ENCODE results near the gene OTULIN.

The OTULIN gene

GRCh38 chr5:14664270-14665100 is at the start of gene OTULIN (continued):
- TF ChIP-seq TSHZ1 (tag by site-specific recombination; IDR thresholded peaks at IDR 0.05; ENCODE audit: borderline replicate concordance) = no peak
- TF ChIP-seq ZNF280D (tag by site-specific recombination; IDR thresholded peaks at IDR 0.05) = peak; percentile 89
- TF ChIP-seq ZEB2 (tag by site-specific recombination; IDR thresholded peaks at IDR 0.05) = peak; percentile 91
- TF ChIP-seq ZNF23 (tag by site-specific recombination; IDR thresholded peaks at IDR 0.05; ENCODE audit: borderline replicate concordance) = no peak; the same call in 1 of the 2 replicates
- no peak for TF ChIP-seq ZNF830 (tag by site-specific recombination; IDR thresholded peaks at IDR 0.05; ENCODE audit: low read depth)
- TF ChIP-seq ZNF514 (tag by site-specific recombination; IDR thresholded peaks at IDR 0.05) = no peak
- peak; percentile 63; the same call in 1 of the 2 replicates for TF ChIP-seq ZNF596 (tag by site-specific recombination; IDR thresholded peaks at IDR 0.05)
- no peak for TF ChIP-seq HOXD13 (CRISPR knock-in tag; IDR thresholded peaks at IDR 0.05; ENCODE audit: borderline replicate concordance)
- 0 out of 2 replicates have a peak, but pooled peaks have one; percentile 47 for TF ChIP-seq ZBTB21 (tag by site-specific recombination; IDR thresholded peaks at IDR 0.05)
- peak; percentile 64; the same call in 1 of the 2 replicates for TF ChIP-seq OVOL3 (tag by site-specific recombination; IDR thresholded peaks at IDR 0.05)
- TF ChIP-seq ZNF677 (tag by site-specific recombination; IDR thresholded peaks at IDR 0.05) = 0 out of 2 replicates have a peak, but pooled peaks have one; percentile 43
- TF ChIP-seq ZNF292 (tag by site-specific recombination; IDR thresholded peaks at IDR 0.05; ENCODE audit: borderline replicate concordance, low read depth) = no peak
- TF ChIP-seq ZNF621 (tag by site-specific recombination; IDR thresholded peaks at IDR 0.05) = no peak
- TF ChIP-seq ZNF133 (tag by site-specific recombination; IDR thresholded peaks at IDR 0.05) = no peak
- TF ChIP-seq ZNF654 (tag by site-specific recombination; IDR thresholded peaks at IDR 0.05; ENCODE audit: low read depth) = no peak
- TF ChIP-seq MZF1 (tag by site-specific recombination; IDR thresholded peaks at IDR 0.05; ENCODE audit: borderline replicate concordance) = peak; percentile 92
- peak; percentile 84 for TF ChIP-seq SP3 (tag by site-specific recombination; IDR thresholded peaks at IDR 0.05)
- no peak for TF ChIP-seq ZNF175 (tag by site-specific recombination; IDR thresholded peaks at IDR 0.05)
- peak; percentile 96 for TF ChIP-seq ZNF610 (tag by site-specific recombination; IDR thresholded peaks at IDR 0.05; ENCODE audit: borderline replicate concordance)
- TF ChIP-seq ZNF394 (tag by site-specific recombination; IDR thresholded peaks at IDR 0.05; ENCODE audit: borderline replicate concordance) = peak; percentile 22; the same call in 1 of the 2 replicates
- no peak for TF ChIP-seq ZNF560 (tag by site-specific recombination; IDR thresholded peaks at IDR 0.05; ENCODE audit: borderline replicate concordance)
- TF ChIP-seq ZNF701 (tag by site-specific recombination; IDR thresholded peaks at IDR 0.05) = 0 out of 2 replicates have a peak, but pooled peaks have one; percentile 65
- peak; percentile 98 for TF ChIP-seq PRDM10 (tag by site-specific recombination; IDR thresholded peaks at IDR 0.05)
- TF ChIP-seq ZNF362 (tag by site-specific recombination; IDR thresholded peaks at IDR 0.05) = no peak
- TF ChIP-seq ZNF423 (tag by site-specific recombination; IDR thresholded peaks at IDR 0.05) = no peak; the same call in 1 of the 2 replicates
- no peak; the same call in 1 of the 2 replicates for TF ChIP-seq ZSCAN23 (tag by site-specific recombination; IDR thresholded peaks at IDR 0.05)
- TF ChIP-seq GFI1B (tag by site-specific recombination; IDR thresholded peaks at IDR 0.05) = no peak
- peak; percentile 50; the same call in 1 of the 2 replicates for TF ChIP-seq ZNF10 (tag by site-specific recombination; IDR thresholded peaks at IDR 0.05)
